IPS-NIHi11 (cell line): ENCODE results near the gene CROT.

ENCODE experiments used
- DNase-seq: peaks from one replicate; pipeline ENCODE4 v3.0.0; 2012; ENCODE audit warnings: mixed read lengths, low spot score

Gene CROT

DNA sequence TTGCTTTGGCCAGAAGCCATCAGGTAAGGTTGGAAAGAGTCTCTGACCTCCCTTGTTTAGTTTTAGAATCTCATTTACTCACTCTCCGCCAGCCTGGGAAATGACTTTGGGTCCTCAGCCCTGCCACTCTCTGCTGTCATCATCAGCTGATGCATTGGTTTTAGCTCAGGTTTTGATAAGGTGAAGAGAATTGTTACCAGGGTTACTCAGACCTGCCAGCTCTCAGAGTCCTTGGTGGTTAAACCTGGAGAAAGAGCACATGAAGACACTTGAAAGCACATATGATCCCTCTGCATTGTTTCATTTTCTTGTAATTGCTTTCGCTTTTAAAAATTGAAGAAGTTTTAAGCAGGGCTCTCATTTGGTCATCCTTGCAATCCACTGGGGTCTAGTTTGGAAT is 4.0 kb upstream of the CROT start:
- no peak for DNase-seq

- DNase-seq: no peak
Measured at GRCh38 chr7:87342231-87342630, 3.2 kb upstream of the CROT start.

- no peak for DNase-seq
Measured at GRCh38 chr7:87344446-87344845, 1.0 kb upstream of the CROT start.

GRCh38 chr7:87345962-87346371 is 503 bp downstream of the CROT start:
- DNase-seq: no peak

GRCh38 chr7:87347207-87347606 is 1.7 kb downstream of the CROT start:
- DNase-seq: no peak

DNA sequence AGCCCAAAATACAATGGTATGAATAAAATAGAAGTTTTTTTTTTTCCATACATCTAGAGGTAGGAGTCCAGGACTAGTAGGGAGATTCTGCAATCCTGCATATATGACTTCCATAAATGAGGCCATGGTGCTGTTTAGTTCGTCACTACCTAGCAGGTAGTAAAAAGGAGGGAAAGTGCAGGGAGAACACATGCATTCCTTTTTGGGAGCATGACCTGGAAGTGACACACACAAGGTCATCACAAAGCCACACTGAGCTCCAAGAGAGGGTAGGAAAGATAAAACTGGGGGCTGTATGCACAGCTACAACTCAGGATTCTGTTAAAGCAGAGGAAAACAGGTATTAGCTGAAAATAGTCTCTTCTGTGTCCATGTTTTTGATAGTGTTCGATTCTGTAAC is 2.2 kb downstream of the CROT start:
- DNase-seq: no peak

DNA sequence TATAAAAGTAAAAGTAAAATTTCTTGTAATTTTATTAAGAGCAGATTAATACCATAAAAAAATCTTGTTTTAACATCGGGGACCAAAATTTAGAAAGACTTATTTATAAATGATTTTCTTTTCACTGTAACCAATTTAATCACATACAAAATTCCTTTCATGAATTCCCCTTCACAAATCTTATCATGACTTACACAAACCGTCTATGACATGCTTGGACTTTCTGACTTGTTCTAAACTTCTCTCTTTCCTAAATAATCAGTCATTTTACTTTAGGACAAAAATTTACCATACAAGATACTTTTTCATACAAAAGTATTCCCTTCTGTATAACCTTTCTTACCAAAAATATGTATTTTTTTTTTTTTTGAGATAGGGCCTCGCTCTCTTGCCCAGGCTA is 9.3 kb downstream of the CROT start:
- DNase-seq: no peak

GRCh38 chr7:87356448-87356847 is 11.0 kb downstream of the CROT start:
- no peak for DNase-seq

DNA sequence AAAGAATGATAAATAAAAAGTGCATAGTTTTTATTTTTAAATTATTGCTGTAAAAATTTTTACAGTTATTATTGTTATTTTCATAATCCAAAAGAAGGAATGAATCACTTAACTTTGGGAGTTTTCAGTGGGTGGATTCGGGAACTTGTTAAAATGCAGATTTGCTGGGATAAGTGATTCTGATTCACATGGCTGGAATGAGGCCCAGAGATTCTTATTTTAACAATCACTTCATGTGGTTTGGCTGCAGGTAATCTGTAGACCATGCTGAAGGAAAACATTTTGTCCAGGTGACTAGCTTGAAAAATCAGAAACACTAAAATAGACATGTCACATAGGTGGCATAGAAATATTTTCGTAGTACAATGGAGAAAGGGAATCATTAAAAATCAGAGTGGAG is 13.9 kb downstream of the CROT start:
- DNase-seq: no peak

GRCh38 chr7:87361320-87361719 is 15.9 kb downstream of the CROT start:
- no peak for DNase-seq

DNA sequence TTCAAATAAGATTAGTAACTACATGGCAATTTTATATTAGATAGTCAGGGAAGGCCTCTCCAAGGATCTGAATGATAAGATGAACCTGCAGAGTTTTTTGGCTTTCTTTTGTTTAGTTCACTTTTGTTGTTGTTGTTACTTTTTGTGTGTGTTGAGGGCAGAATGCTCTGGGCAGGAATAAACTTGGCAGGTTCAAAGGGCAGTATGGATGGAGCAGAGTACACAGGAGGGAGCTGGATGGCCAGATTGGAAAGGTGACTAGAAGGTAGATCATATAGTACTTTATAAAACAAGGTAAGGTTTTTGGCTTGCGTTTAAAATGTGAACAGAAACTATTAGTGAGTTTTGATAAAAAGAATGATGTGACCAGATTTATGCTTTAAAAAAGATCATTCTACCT is 17.9 kb downstream of the CROT start:
- no peak for DNase-seq

DNA sequence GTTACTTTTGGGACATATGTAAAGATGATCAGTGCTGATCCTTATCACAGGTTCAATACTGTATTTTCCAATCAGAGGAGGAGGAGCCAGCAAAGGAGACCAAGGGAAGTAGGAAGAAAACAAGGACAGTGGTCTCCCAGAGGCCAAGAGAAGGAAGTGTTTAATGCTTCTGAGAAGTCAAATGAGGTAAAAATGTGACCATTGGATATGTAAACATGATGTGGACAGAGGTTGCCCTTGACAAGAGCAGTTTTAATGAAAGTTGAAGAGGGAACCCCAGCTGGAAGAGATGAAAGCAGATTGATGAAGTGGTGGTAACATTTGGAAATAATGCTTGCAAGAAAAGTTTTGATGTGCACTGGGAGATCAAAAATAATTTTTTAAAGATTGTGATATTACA is 18.8 kb downstream of the CROT start:
- no peak for DNase-seq

- DNase-seq: no peak
Measured at GRCh38 chr7:87369216-87369615, 23.8 kb downstream of the CROT start.

DNA sequence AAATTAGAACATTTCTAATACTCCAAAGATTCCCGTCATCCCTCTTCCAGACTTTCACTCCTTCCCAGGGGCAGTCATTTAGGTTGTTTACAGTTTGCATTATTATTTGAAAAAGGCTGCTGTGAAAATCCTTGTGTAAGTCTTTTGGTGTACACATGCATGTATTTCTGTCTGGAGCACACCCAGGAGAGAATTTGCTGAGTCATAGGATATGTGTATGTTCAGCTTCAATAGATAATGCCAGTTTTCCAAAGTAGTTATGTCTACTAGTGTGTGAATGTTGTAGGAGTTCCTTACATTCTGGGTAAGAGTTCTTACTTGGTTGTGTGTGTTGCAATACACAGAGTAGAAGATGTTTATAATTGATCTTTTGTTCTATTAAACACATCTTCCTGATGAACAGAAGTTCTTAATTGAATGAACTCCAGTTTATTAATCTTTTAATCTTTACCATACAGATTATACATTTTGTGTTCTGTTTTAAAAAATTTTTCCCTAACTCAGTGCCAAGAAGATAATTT is 25.3 kb downstream of the CROT start:
- DNase-seq: no peak

- no peak for DNase-seq
Measured at GRCh38 chr7:87375662-87376435, 30.4 kb downstream of the CROT start.

- DNase-seq: no peak
Measured at GRCh38 chr7:87380905-87381304, 35.4 kb downstream of the CROT start.

DNA sequence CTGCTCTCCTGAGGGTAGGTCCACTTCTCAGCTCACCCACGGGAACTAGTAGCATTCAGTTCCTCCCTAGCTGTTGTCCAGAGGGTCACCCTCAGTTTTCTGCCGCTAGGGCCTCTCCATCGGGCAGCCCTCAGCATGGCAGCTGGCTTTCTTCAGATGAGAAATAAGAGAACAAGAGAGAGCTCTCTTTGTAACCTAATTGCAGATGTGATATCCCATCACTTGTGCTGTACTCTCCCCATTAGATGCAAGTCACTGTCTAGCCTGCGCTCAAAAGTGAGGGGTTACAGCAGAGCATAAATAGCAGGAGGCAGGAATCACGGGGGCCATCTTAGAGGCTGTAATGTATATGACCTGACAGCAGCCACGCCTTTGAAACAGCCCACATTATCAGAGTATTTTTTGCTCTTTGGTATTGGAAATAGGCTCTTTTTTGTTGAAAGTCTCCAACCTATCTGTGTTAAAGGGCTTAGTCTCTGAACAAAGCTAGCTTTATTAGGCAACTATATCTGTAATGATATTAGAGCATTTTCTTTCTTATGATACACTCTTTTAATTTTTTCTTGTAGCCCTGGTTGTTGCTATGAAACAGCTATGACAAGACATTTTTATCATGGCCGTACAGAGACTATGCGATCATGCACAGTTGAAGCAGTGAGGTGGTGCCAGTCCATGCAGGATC is 45.7 kb downstream of the CROT start:
- no peak for DNase-seq

DNA sequence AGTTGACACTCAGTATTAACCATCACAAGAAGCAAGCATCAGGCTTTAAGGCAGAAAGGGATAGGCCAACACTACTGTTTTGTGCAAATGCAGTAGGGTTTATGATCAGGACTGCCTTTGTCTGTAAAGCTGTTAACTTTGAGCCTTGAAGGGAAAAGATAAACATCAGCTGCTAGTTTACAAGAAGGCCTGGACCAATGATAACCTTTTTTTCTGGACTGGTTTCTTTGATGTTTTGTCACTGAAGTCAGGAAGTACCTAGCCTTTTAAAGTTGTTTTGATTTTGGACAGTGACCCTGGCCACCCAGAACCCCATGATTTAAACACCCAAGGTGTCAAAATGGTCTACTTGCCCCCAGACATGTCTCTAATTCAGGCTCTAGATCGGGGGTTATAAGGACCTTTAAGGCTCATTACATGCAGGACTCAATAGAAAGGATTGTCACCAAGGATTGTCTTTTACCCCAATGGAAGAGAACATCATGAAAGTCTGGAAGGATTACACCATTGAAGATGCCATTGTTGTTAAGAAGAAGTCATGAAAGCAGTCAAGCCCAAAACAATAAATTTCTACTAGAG is 50.1 kb downstream of the CROT start:
- DNase-seq: no peak

GRCh38 chr7:87398446-87398845 is 53.0 kb downstream of the CROT start:
- no peak for DNase-seq

DNA sequence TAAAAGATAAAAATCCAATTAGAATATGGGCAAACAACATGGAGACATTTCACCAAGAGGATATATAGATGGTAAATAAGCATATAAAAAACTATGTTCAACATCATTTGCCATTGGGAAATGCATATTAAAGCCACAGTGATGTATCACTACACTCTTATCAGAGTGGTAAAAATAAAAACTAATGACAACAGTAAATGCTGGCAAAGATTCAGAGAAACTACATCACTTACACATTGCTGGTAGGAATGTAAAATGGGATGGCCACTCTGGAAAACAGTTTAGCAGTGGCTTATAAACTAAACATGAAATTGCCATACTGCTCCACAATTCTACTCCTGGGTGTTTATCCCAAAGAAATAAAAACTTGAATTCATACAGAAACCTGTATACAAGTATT is 59.2 kb downstream of the CROT start:
- no peak for DNase-seq

GRCh38 chr7:87411186-87411585 is 65.7 kb downstream of the CROT start:
- no peak for DNase-seq

DNA sequence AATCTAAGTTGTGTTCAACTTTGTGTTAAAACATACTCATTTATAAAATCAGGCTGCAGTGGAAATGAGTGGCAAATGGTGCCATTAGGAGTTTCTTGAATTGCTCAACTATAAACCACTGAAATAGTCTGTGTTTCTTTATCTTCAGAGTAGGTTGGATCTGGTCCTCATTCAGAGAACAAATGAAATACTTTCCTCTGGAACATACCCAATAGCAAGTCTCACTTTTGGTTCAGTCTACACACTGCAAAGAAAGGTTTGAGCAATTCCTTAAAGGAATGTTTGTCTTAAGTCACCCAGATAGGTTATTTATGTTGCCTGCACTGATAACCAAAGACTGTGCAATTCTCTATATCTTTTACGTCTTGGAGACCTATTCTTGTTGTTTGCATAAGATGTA is 67.6 kb downstream of the CROT start:
- no peak for DNase-seq
